ENCODE data around the gene PLSCR1.

GRCh38 chr3:146542179-146542578 is 2.2 kb downstream of the PLSCR1 start:
- peak in 1 of 2 donors; percentile 8 for TF ChIP-seq POLR2AphosphoS5 (IDR thresholded peaks at IDR 0.05)
- no peak for TF ChIP-seq POLR2A (IDR thresholded peaks at IDR 0.05; ENCODE audit: low read depth)
